Melanocyte of skin (primary cell): ENCODE data around the gene DPP6. TPM values are rescaled to one million over a fixed set of nuclear protein-coding genes. Genes with fewer than 3 reads are reported as not detected.

Source experiments
- total RNA-seq, 2 donors: library from RNA; depleted of rRNA; stranded (reverse); fragments of >200 nt; gene quantifications; 2 replicates each; pipeline ENCODE4 v1.2.3, GENCODE V29; 2012

DPP6 gene
- total RNA-seq = 1 to 10 TPM in 1 of 2 donors, under 1 TPM in 1; 0.67 to 2.4 TPM

GRCh38 chr7:154051643-154052529 lies at the start of gene DPP6:
DPP6 (plus strand) TSS chr7:154052398.

